Pancreas (tissue), 10 donors: ENCODE data around the gene FBRS. TPM values are rescaled to one million over a fixed set of nuclear protein-coding genes. Genes with fewer than 3 reads are reported as not detected.
A peak's percentile ranks its signal among the peaks of the same experiment; 100 is the strongest.

Experiments
- ATAC-seq, 4 donors: fragments of 200-7000 bp; cut with Tn5 transposase; one replicate each; pipeline versions ENCODE4 v1.8.0 to v1.9.1; 2020; ENCODE audit warnings: mild to moderate bottlenecking in 4 of 4, moderate library complexity in 4 of 4
- DNase-seq, 6 donors: peaks; one replicate each; pipeline ENCODE4 v3.0.0-alpha.2; 2020
- FAIRE-seq: peaks from 2 replicates; lab custom pipeline; 2012; peaks lifted over from hg19 to GRCh38; lab: Jason Lieb, UNC
- H3K27ac ChIP-seq, 4 donors: fragments of 200-600 bp; sonication (generic); 1 replicate in 3 of 4; 2 replicates in 1 of 4; pipeline versions ENCODE4 v1.5.0 to v1.8.0; 2020
- H3K27me3 ChIP-seq, 4 donors: fragments of 200-600 bp; one replicate each; pipeline ENCODE4 v1.8.0; 2021
- H3K36me3 ChIP-seq, 3 donors: fragments of 200-600 bp; sonication (generic) in 1 of 3; one replicate each; pipeline versions ENCODE4 v1.5.0 to v1.8.0; 2020 to 2021
- H3K4me1 ChIP-seq, 3 donors: fragments of 200-600 bp; one replicate each; pipeline ENCODE4 v1.8.0; 2021
- H3K4me3 ChIP-seq, 4 donors: fragments of 200-600 bp; sonication (generic) in 2 of 4; one replicate each; pipeline versions ENCODE4 v1.5.0 to v1.8.0; 2020 to 2021
- H3K9me3 ChIP-seq, 4 donors: fragments of 200-600 bp; one replicate each; pipeline ENCODE4 v1.8.0; 2021
- WGBS, 2 donors: extraction: QIAGEN DNeasy Blood & Tissue Kit; methylation state at CpG; one replicate each; pipeline ENCODE4 v1.1.7; 2013; 5-methylcytosine and 5-hydroxymethylcytosine counted together
- intact Hi-C, 3 donors: fragments of 100-400 bp; cut with DNase I; formaldehyde crosslinking; loops; one replicate each; pipeline versions ENCODE4 v1.11.1 to v1.14.2; 2022
- polyA plus RNA-seq, 2 donors: library from polyadenylated mRNA; stranded (reverse); fragments of 200-250 nt; gene quantifications; one replicate each; pipeline ENCODE4 v1.2.3, GENCODE V29; 2013
- total RNA-seq, 6 donors: library from RNA; stranded (reverse); fragmentation: NEBNext Ultra II Directional in 4 of 6; extraction: Animal tissue kit (Norgen Biotek cat#: 25700) in 4 of 6; gene quantifications; one replicate each; pipeline versions ENCODE4 v1.2.1 to v1.2.4, GENCODE V29; 2021 to 2023
- TF ChIP-seq, protein P1 (sequence below), 4 donors: fragments of 200-600 bp; sonication (generic) in 3 of 4; IDR thresholded peaks; one replicate each; pipeline versions ENCODE4 v1.5.0 to v1.8.0; 2021; ENCODE audit warnings: antibody characterized with exemption in 4 of 4
- donor health status: healthy with polysubstance abuse.
- donor health status: DM: no; HTN: no; CAD: no; lungs with moderate emphysema.
- donor health status: DM: no; HTN: no; CAD: no.
- donor health status: control.
- donor health status: control.
- donor health status: Bipolar disorder and iron deficiency.
- donor health status: DM: yes; HTN: yes; CAD: no.
- donor health status: DM: no; HTN: no; CAD: no.
- donor health status: DM: no; HTN: no; CAD: no.
- donor health status: DM: yes; HTN: yes; CAD: no.

The FBRS gene
- total and polyA plus RNA-seq, 8 donors: 16.1 to 60.0 (median 24.8) TPM

DNA sequence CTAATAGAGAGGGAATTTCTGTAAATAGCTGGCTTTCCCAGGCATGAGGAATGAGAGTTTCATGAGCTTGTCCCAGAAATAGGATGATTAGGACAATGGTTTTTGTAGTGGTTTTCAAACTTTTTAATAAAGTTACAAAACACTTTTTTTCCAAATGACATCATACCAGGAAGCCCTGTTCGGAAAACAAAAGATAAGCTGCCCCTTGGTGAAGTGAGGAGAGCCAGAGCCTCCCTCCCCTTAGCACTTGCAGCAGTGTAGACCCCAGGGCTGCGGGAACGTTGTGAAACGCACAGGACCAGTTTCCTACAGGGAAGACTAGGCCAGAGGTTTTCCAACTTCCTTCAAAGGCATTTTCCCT, 7.6 kb downstream of the FBRS start:
- Histone ChIP-seq H3K4me3 (no peak overlapping the region), H3K36me3 (peaks cover 2 to 75% (median 55%) of the 10 kb centered on the region in 3 donors), H3K4me1 (peaks cover 5 to 9% (median 7%) of the 10 kb centered on the region in 3 donors), H3K27ac (no peak overlapping the region), H3K27me3 (no peaks in the 10 kb centered on the region), H3K9me3 (no peaks in the 10 kb centered on the region)
- 68 to 74% methylated on average over 4 of the region's 4 CpGs for WGBS, 2 donors
- ATAC-seq: no peak
- intact Hi-C loops: loop anchor here in 1 of 3 donors (10.0 kb wide), 1 partner anchor 249 kb away; no protein-coding TSS in a partner anchor
- DNase-seq: no peak
- TF ChIP-seq, protein P1, sequence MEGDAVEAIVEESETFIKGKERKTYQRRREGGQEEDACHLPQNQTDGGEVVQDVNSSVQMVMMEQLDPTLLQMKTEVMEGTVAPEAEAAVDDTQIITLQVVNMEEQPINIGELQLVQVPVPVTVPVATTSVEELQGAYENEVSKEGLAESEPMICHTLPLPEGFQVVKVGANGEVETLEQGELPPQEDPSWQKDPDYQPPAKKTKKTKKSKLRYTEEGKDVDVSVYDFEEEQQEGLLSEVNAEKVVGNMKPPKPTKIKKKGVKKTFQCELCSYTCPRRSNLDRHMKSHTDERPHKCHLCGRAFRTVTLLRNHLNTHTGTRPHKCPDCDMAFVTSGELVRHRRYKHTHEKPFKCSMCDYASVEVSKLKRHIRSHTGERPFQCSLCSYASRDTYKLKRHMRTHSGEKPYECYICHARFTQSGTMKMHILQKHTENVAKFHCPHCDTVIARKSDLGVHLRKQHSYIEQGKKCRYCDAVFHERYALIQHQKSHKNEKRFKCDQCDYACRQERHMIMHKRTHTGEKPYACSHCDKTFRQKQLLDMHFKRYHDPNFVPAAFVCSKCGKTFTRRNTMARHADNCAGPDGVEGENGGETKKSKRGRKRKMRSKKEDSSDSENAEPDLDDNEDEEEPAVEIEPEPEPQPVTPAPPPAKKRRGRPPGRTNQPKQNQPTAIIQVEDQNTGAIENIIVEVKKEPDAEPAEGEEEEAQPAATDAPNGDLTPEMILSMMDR (IDR thresholded peaks at IDR 0.05): no peak
- FAIRE-seq: no peak

DNA sequence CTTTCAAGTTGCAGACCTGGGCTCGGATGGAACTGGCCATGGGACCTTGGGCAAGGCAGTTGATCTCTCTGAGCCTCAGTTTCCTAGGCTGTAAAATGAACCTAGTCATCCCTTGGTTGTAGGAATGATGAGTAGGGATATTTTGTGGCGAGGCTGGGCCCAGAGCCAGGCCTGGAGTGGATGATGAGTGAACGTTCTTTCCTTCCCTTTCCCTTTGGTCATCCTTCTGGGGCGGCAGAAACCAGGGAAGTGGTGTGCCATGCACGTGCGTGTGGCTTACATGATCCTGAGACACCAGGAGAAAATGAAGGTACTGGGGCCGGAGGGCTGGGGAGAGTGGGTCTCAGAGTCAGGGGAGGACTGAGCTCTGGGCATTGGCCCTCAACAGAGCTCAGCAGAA, 8.4 kb downstream of the FBRS start:
- DNase-seq (no peak), ATAC-seq (no peak), FAIRE-seq (no peak)
- peaks cover 2 to 75% (median 55%) of the 10 kb centered on the region in 3 donors for H3K36me3 ChIP-seq
- H3K27ac ChIP-seq: no peak overlapping the region
- TF ChIP-seq, protein P1 (IDR thresholded peaks at IDR 0.05): no peak
- no peaks in the 10 kb centered on the region for H3K9me3 ChIP-seq
- H3K4me1 ChIP-seq: no peaks in the 10 kb centered on the region
- intact Hi-C loops: loop anchor here in 1 of 3 donors (10.0 kb wide), 1 partner anchor 248 kb away; no protein-coding TSS in a partner anchor
- 87 to 89% methylated on average over 7 of the region's 7 CpGs for WGBS, 2 donors
- no peaks in the 10 kb centered on the region for H3K27me3 ChIP-seq
- no peak overlapping the region for H3K4me3 ChIP-seq

DNA sequence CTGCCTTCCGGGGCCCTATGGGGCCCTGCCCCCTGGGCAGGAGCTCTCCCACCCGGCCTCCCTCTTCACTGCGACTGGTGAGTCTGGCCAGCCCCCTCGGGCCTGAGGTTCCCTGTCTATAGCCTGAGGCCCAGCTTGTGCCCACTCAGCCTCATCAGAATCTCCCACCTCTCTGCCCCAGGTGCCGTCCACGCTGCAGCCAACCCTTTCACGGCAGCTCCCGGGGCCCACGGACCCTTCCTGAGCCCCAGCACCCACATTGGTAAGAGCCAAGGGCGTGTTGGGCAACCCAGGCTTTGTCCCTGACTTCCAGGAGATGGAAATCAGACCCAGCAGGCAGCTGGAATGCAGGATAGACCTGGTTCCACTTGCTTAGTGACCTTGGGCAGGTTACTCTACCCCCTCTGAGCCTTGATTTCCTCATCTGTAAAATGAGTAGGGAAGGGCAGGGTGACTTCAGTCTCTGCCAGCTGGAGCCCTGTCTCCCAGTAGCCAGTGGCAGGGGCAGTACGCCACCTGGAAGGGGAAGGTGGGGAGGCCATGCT, 9.2 kb downstream of the FBRS start:
- FAIRE-seq: no peak
- H3K27me3 ChIP-seq: no peaks in the 10 kb centered on the region
- peak in 1 of 6 donors; percentile 23 for DNase-seq
- no peaks in the 10 kb centered on the region for H3K4me1 ChIP-seq
- H3K4me3 ChIP-seq: no peak overlapping the region
- peaks cover 2 to 72% (median 53%) of the 10 kb centered on the region in 3 donors for H3K36me3 ChIP-seq
- H3K9me3 ChIP-seq: no peaks in the 10 kb centered on the region
- intact Hi-C loops: loop anchor here in 1 of 3 donors (10.0 kb wide), 1 partner anchor 247 kb away; no protein-coding TSS in a partner anchor
- H3K27ac ChIP-seq: no peak overlapping the region
- 90 to 92% methylated on average over 9 to 11 of the region's 11 CpGs for WGBS, 2 donors
- no peak for ATAC-seq
- TF ChIP-seq, protein P1 (IDR thresholded peaks at IDR 0.05): no peak

DNA sequence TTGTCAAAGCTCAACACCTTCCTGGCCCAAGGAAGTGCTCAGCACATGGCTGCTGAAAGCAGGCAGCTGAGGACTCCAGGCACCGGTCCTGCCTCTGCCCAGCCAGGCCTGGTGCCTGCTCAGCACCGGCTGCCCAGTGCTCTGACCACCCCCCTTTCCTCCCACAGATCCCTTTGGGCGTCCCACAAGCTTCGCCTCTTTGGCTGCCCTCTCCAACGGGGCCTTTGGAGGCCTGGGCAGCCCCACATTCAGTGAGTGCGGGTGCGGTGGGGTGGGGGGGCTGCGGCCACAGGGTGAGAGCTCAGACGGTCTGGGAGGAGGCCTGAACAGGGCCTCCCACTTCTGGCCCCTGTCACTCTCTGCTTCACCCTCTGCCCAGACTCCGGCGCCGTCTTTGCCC, 10.2 kb downstream of the FBRS start:
- DNase-seq: peak in 1 of 6 donors; percentile 26
- peaks cover 2 to 64% (median 52%) of the 10 kb centered on the region in 3 donors for H3K36me3 ChIP-seq
- TF ChIP-seq, protein P1 (IDR thresholded peaks at IDR 0.05): no peak
- intact Hi-C loops: loop anchor here in 1 of 3 donors (10.0 kb wide), 1 partner anchor 246 kb away; no protein-coding TSS in a partner anchor
- H3K4me3 ChIP-seq: no peak overlapping the region
- no peaks in the 10 kb centered on the region for H3K27me3 ChIP-seq
- H3K9me3 ChIP-seq: no peaks in the 10 kb centered on the region
- no peak for FAIRE-seq
- ATAC-seq: no peak
- no peak overlapping the region for H3K27ac ChIP-seq
- 91 to 94% methylated on average over 12 of the region's 12 CpGs for WGBS, 2 donors
- no peaks in the 10 kb centered on the region for H3K4me1 ChIP-seq
